Measurements from ENCODE around the gene HOXB8.

The HOXB8 gene

DNA sequence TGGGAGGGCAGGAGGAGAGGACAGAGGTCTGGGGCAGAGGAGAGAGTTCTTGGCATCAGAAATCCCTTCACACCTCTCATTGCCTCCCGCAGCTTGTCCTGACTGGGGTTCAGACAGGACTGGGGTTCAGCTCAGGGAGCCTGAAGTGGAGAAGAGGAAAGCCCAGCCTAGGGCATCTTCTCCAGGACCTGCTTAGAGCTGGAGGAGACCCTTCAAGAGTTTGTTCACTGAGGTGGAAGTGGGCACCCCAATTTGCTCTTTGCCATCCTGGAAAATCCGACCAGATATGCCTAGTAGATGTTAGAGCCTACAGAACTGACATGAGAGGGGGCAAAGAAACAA, 27.0 kb downstream of the HOXB8 start:
- H3K27ac ChIP-seq (ENCODE audit: low read length, poor library complexity, severe bottlenecking) = peak overlapping the region; percentile 2
- H2BK15ac ChIP-seq (ENCODE audit: low read depth, poor library complexity, severe bottlenecking) = no peak overlapping the region
- peak overlapping the region in 1 of 2 experiments; percentile 96 for H3K4me3 ChIP-seq (ENCODE audit: insufficient read depth in 1 of 2, low read depth in 1 of 2, low read length in 2 of 2)
- peak overlapping the region in 1 of 2 experiments; percentile 73 for H3K14ac ChIP-seq (ENCODE audit: low read length in 2 of 2)
- peak overlapping the region; percentile 36 for H4K91ac ChIP-seq (ENCODE audit: low read length)
- H2BK120ac ChIP-seq (ENCODE audit: low read depth, low read length) = peak overlapping the region; percentile 65
- H2AFZ ChIP-seq (ENCODE audit: low read depth, low read length) = no peak overlapping the region
- H3K4me1 ChIP-seq (ENCODE audit: control insufficient read depth, insufficient read depth, low read depth, low read length) = peaks cover 31% of the 10 kb centered on the region
- H3K79me1 ChIP-seq (replicated peaks; ENCODE audit: low read length, poor library complexity, severe bottlenecking) = peaks cover 5% of the 10 kb centered on the region
- H2BK5ac ChIP-seq (ENCODE audit: low read depth, low read length, poor library complexity, severe bottlenecking) = no peak overlapping the region
- H3K4ac ChIP-seq (ENCODE audit: low read depth in 1 of 2, low read length in 2 of 2) = peak overlapping the region; percentile 87 to 96
- peak overlapping the region; percentile 98 for H3K9ac ChIP-seq (ENCODE audit: low read length)
- H3K9me3 ChIP-seq (ENCODE audit: control insufficient read depth, low read length) = no peaks in the 10 kb centered on the region
- no peak for DNase-seq
- H3K36me3 ChIP-seq (ENCODE audit: control insufficient read depth in 1 of 2, insufficient read depth in 2 of 2, low read depth in 1 of 2, low read length in 2 of 2) = peaks cover 10 to 12% of the 10 kb centered on the region in 2 experiments
- peak overlapping the region; percentile 60 for H3K4me2 ChIP-seq (ENCODE audit: low read length, poor library complexity, severe bottlenecking)
- H3K23ac ChIP-seq (ENCODE audit: low read length in 2 of 2) = peak overlapping the region in 1 of 2 experiments; percentile 75
- H2BK12ac ChIP-seq (ENCODE audit: low read length in 2 of 2) = peak overlapping the region in 1 of 2 experiments; percentile 37
- H2AK5ac ChIP-seq (ENCODE audit: low read length, severe bottlenecking) = no peak overlapping the region
- H3K27me3 ChIP-seq (ENCODE audit: control insufficient read depth in 1 of 2, insufficient read depth in 1 of 2, low read length in 2 of 2) = peaks cover 0 to 4% of the 10 kb centered on the region in 2 experiments
- peak overlapping the region; percentile 92 to 96 for H3K18ac ChIP-seq (ENCODE audit: low read depth in 1 of 2, low read length in 2 of 2)
- WGBS = 10% methylated on average over 2 of the region's 2 CpGs
- H4K8ac ChIP-seq (ENCODE audit: low read length) = peak overlapping the region; percentile 70

DNA sequence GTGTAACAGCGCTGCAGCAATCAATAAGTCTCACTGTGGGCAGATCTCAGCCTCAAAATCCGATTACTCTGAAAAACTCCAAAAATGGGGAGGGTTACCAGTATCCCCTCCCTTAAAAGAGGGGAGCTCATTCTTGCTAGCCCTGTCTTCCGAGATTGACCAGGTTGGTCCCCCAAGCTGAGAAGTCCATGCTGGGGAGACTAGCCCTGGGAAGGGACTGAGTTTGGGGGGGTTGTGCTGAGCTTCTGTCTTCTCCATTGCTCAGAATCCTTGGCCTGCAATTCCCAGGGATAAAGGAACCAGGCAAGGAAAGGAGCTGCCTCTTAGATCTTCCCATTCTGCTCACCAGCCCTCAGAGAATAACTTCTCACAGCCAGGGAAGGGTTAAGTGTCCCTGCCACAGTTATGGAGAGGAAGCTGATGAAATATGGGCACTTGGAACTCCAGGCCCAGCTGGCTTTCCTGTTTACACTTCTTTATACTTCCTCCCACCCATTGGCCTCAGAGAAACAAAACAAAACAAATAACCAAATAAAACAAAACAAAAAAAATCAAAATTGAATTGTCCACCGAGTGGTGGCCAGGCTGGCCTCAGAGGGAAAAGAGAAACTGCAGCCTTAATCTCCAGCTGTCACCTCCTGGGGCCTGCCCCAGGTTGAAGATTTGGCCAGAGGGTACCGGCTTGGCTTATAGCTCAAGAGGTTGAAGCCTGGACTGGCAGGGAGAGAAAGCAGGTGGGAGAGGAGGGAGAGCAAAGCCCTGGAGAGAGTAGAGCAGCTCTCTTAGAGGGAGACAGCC, 27.6 kb downstream of the HOXB8 start:
- peaks cover 34% of the 10 kb centered on the region for H3K4me1 ChIP-seq (ENCODE audit: control insufficient read depth, insufficient read depth, low read depth, low read length)
- H3K4me2 ChIP-seq (ENCODE audit: low read length, poor library complexity, severe bottlenecking) = peak overlapping the region; percentile 60
- DNase-seq = peak; percentile 93

DNA sequence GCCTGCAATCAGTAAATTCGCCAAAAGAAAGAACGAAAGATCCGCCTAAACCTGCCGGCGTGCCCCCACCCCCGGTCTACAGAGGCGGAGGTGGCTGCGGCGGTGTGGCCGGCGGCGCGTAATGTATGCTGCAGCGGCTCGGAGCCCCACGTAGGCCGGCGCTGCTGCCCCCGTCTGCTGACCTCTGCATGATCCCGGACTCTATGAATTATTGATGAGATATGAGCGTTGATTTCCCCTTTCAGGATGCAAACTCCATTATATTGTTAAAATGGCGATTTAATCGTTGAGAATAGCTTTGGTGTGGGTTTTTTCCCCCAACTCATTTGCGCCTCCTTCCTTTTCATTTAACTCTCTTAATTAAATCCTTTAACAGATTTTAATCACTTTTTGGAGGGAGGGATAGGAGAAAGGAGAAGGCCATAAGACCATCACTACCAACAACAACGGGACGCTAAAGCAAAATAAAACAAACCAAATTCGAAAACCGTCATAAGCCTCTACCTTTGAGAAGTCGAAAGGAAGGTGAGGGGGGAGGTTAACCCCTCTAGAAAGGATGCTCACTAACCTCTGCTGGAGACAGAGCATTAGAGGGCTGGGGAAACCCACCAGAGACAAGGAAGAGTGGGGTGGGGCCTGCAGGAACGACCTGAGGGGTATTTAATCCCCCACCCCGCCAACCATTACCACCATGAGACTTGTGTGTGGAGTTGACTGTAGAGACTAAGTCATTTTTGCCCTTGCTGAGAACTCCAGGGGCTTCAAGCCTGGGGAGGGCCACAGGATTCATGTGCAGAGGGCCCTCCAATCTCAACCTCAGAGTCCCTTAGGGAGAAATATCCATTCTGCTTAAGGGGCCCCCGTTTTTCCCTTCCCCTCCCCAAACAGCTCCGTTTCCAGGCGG, 28.5 kb downstream of the HOXB8 start:
- peak overlapping the region; percentile 87 for H4K91ac ChIP-seq (ENCODE audit: low read length)
- H2BK15ac ChIP-seq (ENCODE audit: low read depth, poor library complexity, severe bottlenecking) = peak overlapping the region; percentile 86
- peaks cover 8% of the 10 kb centered on the region in 2 experiments for H3K36me3 ChIP-seq (ENCODE audit: control insufficient read depth in 1 of 2, insufficient read depth in 2 of 2, low read depth in 1 of 2, low read length in 2 of 2)
- no peak overlapping the region for H4K8ac ChIP-seq (ENCODE audit: low read length)
- peak overlapping the region; percentile 98 for H3K9ac ChIP-seq (ENCODE audit: low read length)
- peak overlapping the region; percentile 71 for H3K27ac ChIP-seq (ENCODE audit: low read length, poor library complexity, severe bottlenecking)
- H3K4me1 ChIP-seq (ENCODE audit: control insufficient read depth, insufficient read depth, low read depth, low read length) = peaks cover 30% of the 10 kb centered on the region
- no peak for DNase-seq
- peak overlapping the region; percentile 39 to 96 for H3K4ac ChIP-seq (ENCODE audit: low read depth in 1 of 2, low read length in 2 of 2)
- H2AK5ac ChIP-seq (ENCODE audit: low read length, severe bottlenecking) = peak overlapping the region; percentile 10
- peaks cover 0 to 4% of the 10 kb centered on the region in 2 experiments for H3K27me3 ChIP-seq (ENCODE audit: control insufficient read depth in 1 of 2, insufficient read depth in 1 of 2, low read length in 2 of 2)
- peaks cover 7% of the 10 kb centered on the region for H3K79me1 ChIP-seq (replicated peaks; ENCODE audit: low read length, poor library complexity, severe bottlenecking)
- H3K14ac ChIP-seq (ENCODE audit: low read length in 2 of 2) = no peak overlapping the region
- no peak overlapping the region for H2AFZ ChIP-seq (ENCODE audit: low read depth, low read length)
- peak overlapping the region; percentile 25 to 84 for H2BK12ac ChIP-seq (ENCODE audit: low read length in 2 of 2)
- H3K18ac ChIP-seq (ENCODE audit: low read depth in 1 of 2, low read length in 2 of 2) = peak overlapping the region; percentile 88 to 99
- H2BK120ac ChIP-seq (ENCODE audit: low read depth, low read length) = peak overlapping the region; percentile 89
- H3K23ac ChIP-seq (ENCODE audit: low read length in 2 of 2) = peak overlapping the region in 1 of 2 experiments; percentile 79
- under 1% methylated on average over 17 of the region's 34 CpGs for WGBS
- peak overlapping the region; percentile 82 for H3K4me2 ChIP-seq (ENCODE audit: low read length, poor library complexity, severe bottlenecking)
- peak overlapping the region; percentile 45 to 96 for H3K4me3 ChIP-seq (ENCODE audit: insufficient read depth in 1 of 2, low read depth in 1 of 2, low read length in 2 of 2)
- no peaks in the 10 kb centered on the region for H3K9me3 ChIP-seq (ENCODE audit: control insufficient read depth, low read length)
- H2BK5ac ChIP-seq (ENCODE audit: low read depth, low read length, poor library complexity, severe bottlenecking) = no peak overlapping the region

More for the DNA sequence above, 27.6 kb downstream of the HOXB8 start:
- Histone ChIP-seq H3K79me1 (replicated peaks; ENCODE audit: low read length, poor library complexity, severe bottlenecking) (peaks cover 7% of the 10 kb centered on the region), H4K91ac (ENCODE audit: low read length) (peak overlapping the region; percentile 87), H3K14ac (ENCODE audit: low read length in 2 of 2) (peak overlapping the region in 1 of 2 experiments; percentile 93), H2AFZ (ENCODE audit: low read depth, low read length) (no peak overlapping the region), H2AK5ac (ENCODE audit: low read length, severe bottlenecking) (peak overlapping the region; percentile 49), H2BK120ac (ENCODE audit: low read depth, low read length) (peak overlapping the region; percentile 89), H3K27ac (ENCODE audit: low read length, poor library complexity, severe bottlenecking) (peak overlapping the region; percentile 3), H3K9me3 (ENCODE audit: control insufficient read depth, low read length) (no peaks in the 10 kb centered on the region), H3K23ac (ENCODE audit: low read length in 2 of 2) (peak overlapping the region in 1 of 2 experiments; percentile 75), H2BK12ac (ENCODE audit: low read length in 2 of 2) (peak overlapping the region; percentile 25 to 67), H3K18ac (ENCODE audit: low read depth in 1 of 2, low read length in 2 of 2) (peak overlapping the region; percentile 92 to 99), H4K8ac (ENCODE audit: low read length) (peak overlapping the region; percentile 85), H3K36me3 (ENCODE audit: control insufficient read depth in 1 of 2, insufficient read depth in 2 of 2, low read depth in 1 of 2, low read length in 2 of 2) (peaks cover 10 to 12% of the 10 kb centered on the region in 2 experiments), H3K27me3 (ENCODE audit: control insufficient read depth in 1 of 2, insufficient read depth in 1 of 2, low read length in 2 of 2) (peaks cover 0 to 4% of the 10 kb centered on the region in 2 experiments), H3K9ac (ENCODE audit: low read length) (peak overlapping the region; percentile 98), H2BK5ac (ENCODE audit: low read depth, low read length, poor library complexity, severe bottlenecking) (no peak overlapping the region), H2BK15ac (ENCODE audit: low read depth, poor library complexity, severe bottlenecking) (peak overlapping the region; percentile 86), H3K4ac (ENCODE audit: low read depth in 1 of 2, low read length in 2 of 2) (peak overlapping the region; percentile 87 to 96), H3K4me3 (ENCODE audit: insufficient read depth in 1 of 2, low read depth in 1 of 2, low read length in 2 of 2) (peak overlapping the region in 1 of 2 experiments; percentile 96)
- WGBS = 4% methylated on average over 5 of the region's 5 CpGs

Data from mesenchymal stem cell (in vitro differentiated cells and primary cell).